ENCODE results near the gene APOOL. TPM values are rescaled to one million over a fixed set of nuclear protein-coding genes. Genes with fewer than 3 reads are reported as not detected.

APOOL gene
- 5.9 and 11.2 TPM in 2 replicates for total RNA-seq

GRCh38 chrX:85003655-85004244 is at the start of gene APOOL:
TSS of gene APOOL (plus strand) at chrX:85003877. CDS start at chrX:85003913, 36 bp downstream.

Other genes starting within 250 kb of the APOOL start
- gene SATL1, start 239.9 kb downstream of the APOOL start, total RNA-seq, result not detected in 2 replicates
- 1.5 and 1.7 TPM in 2 replicates for gene ZNF711, start 240.1 kb downstream of the APOOL start, total RNA-seq

Data from endothelial cell of coronary artery (primary cell).